ENCODE data around the gene CORO1A. TPM values are rescaled to one million over a fixed set of nuclear protein-coding genes. Genes with fewer than 3 reads are reported as not detected.

CORO1A gene
- polyA plus RNA-seq, 2 donors = 18.0 to 18.4 TPM

DNA sequence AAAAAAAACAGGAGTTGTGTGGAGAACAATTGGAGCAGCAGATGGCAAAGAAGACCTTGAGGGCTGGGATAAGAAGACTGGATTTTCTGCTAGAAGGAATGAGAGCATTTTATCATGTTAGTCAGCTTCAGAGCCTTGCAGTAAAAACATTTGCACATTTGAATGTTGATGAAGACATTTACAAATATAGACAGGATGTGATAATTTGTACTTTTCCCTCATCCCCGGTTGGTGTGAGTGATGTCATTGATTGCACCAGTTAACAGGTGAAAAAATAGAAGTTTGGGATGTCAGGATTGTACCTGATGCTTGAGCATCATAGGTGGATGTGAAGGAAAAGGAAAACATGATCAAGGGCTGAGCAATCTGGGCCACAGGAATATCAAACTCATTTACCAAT, 37.7 kb upstream of the CORO1A start:
- 61 to 65% methylated on average over 1 of the region's 1 CpG for WGBS, 2 donors
- Histone ChIP-seq H3K27ac (ENCODE audit: low read depth in 2 of 2, low read length in 1 of 2) (no peak overlapping the region), H3K4me3 (ENCODE audit: low read depth in 1 of 2, low read length in 2 of 2) (no peak overlapping the region), H3K9me3 (ENCODE audit: control insufficient read depth in 2 of 2, insufficient read depth in 1 of 2, low read depth in 1 of 2, low read length in 1 of 2) (peaks cover 0 to 2% of the 10 kb centered on the region in 2 donors), H3K27me3 (ENCODE audit: control insufficient read depth in 1 of 2, insufficient read depth in 2 of 2, low read length in 2 of 2) (no peaks in the 10 kb centered on the region), H3K36me3 (ENCODE audit: control insufficient read depth in 2 of 2, insufficient read depth in 2 of 2, low read length in 1 of 2) (no peaks in the 10 kb centered on the region), H3K4me1 (ENCODE audit: control insufficient read depth in 2 of 2, insufficient read depth in 2 of 2, low read length in 1 of 2) (no peaks in the 10 kb centered on the region)

DNA sequence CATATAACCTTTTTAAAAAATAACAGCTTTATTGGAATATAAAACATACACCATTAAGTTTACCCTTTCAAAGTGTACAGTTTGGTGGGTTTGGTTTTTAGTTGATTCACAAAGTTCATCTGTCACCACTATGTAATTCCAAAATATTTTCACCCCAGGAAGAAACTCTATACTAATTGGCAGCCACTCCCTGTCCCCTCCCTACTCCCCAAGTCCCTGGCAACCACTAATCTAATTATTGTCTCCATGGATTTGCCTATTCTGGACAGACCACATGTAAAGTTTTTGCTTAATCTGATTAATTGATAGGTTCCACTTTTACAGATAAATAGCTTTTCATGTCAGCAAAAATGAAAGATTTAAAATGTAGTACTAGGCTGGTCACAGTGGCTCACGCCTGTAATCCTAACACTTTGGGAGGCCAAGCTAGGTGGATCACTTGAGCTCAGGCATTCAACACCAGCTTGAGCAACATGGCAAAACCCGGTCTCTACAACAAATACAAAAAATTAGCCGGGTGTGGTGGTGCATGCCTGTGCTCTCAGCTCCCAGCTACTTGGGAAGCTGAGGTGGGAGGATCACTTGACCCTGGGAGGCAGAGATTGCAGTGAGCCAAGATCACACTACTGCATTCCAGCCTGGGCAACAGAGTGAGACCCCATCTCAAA, 35.4 kb upstream of the CORO1A start:
- H3K4me3 ChIP-seq (ENCODE audit: low read depth in 1 of 2, low read length in 2 of 2) = no peak overlapping the region
- WGBS, 2 donors = 77 to 80% methylated on average over 3 of the region's 3 CpGs
- no peaks in the 10 kb centered on the region for H3K27me3 ChIP-seq (ENCODE audit: control insufficient read depth in 1 of 2, insufficient read depth in 2 of 2, low read length in 2 of 2)
- no peaks in the 10 kb centered on the region for H3K36me3 ChIP-seq (ENCODE audit: control insufficient read depth in 2 of 2, insufficient read depth in 2 of 2, low read length in 1 of 2)
- H3K27ac ChIP-seq (ENCODE audit: low read depth in 2 of 2, low read length in 1 of 2) = no peak overlapping the region
- H3K9me3 ChIP-seq (ENCODE audit: control insufficient read depth in 2 of 2, insufficient read depth in 1 of 2, low read depth in 1 of 2, low read length in 1 of 2) = peaks cover 0 to 2% of the 10 kb centered on the region in 2 donors
- no peaks in the 10 kb centered on the region for H3K4me1 ChIP-seq (ENCODE audit: control insufficient read depth in 2 of 2, insufficient read depth in 2 of 2, low read length in 1 of 2)

DNA sequence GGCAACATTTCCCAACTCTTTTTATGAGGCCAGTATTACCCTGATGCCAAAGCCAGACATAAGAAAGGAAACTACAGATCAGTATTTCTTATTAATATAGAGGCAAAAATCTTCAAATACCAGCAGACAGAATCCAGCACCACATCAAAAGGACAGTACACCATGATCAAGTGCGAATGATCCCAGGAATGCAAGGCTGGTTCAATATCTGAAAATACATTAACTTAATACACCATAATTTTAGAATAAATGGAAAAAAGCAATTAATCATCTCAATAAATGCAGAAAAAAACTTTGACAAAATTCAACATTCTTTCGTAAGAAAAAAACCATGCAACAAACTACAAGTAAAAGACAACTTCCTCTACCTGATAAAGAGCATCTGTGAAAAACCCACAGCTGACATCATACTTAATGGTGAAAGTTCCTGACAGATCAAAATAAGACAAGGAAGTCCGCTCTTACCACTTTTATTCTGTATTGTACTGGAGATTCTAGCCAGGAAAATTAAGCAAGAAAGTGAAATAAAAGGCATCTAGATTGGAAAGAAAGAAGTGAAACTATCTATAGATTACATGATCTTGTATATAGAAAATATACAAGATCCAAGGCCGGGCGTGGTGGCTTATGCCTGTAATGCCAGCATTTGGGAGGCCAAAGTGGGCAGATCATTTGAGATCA, 34.0 kb upstream of the CORO1A start:
- Histone ChIP-seq H3K4me3 (ENCODE audit: low read depth in 1 of 2, low read length in 2 of 2) (no peak overlapping the region), H3K27me3 (ENCODE audit: control insufficient read depth in 1 of 2, insufficient read depth in 2 of 2, low read length in 2 of 2) (no peaks in the 10 kb centered on the region), H3K36me3 (ENCODE audit: control insufficient read depth in 2 of 2, insufficient read depth in 2 of 2, low read length in 1 of 2) (no peaks in the 10 kb centered on the region), H3K4me1 (ENCODE audit: control insufficient read depth in 2 of 2, insufficient read depth in 2 of 2, low read length in 1 of 2) (no peaks in the 10 kb centered on the region), H3K27ac (ENCODE audit: low read depth in 2 of 2, low read length in 1 of 2) (no peak overlapping the region), H3K9me3 (ENCODE audit: control insufficient read depth in 2 of 2, insufficient read depth in 1 of 2, low read depth in 1 of 2, low read length in 1 of 2) (peaks cover 0 to 2% of the 10 kb centered on the region in 2 donors)
- 88 to 94% methylated on average over 5 of the region's 5 CpGs for WGBS, 2 donors

DNA sequence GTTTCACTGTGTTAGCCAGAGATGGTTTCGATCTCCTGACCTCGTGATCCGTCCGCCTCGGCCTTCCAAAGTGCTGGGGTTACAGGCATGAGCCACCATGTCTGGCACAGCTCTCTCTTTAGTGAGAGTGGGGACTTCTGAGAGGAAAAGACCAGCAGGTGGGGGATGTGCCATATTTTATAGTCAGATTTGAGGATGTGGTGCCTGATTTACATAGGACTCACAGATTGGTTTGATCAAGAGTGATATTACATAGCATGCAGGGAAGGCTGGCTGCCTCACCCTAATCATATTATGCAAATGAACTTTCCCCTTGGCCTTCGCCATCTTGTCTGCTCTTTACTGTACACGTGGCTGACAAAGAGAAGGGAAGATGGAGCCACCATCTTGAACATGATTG, 32.3 kb upstream of the CORO1A start:
- H3K36me3 ChIP-seq (ENCODE audit: control insufficient read depth in 2 of 2, insufficient read depth in 2 of 2, low read length in 1 of 2) = no peaks in the 10 kb centered on the region
- no peak overlapping the region for H3K4me3 ChIP-seq (ENCODE audit: low read depth in 1 of 2, low read length in 2 of 2)
- H3K4me1 ChIP-seq (ENCODE audit: control insufficient read depth in 2 of 2, insufficient read depth in 2 of 2, low read length in 1 of 2) = no peaks in the 10 kb centered on the region
- no peaks in the 10 kb centered on the region for H3K27me3 ChIP-seq (ENCODE audit: control insufficient read depth in 1 of 2, insufficient read depth in 2 of 2, low read length in 2 of 2)
- WGBS, 2 donors = 89 to 93% methylated on average over 7 of the region's 7 CpGs
- no peak overlapping the region for H3K27ac ChIP-seq (ENCODE audit: low read depth in 2 of 2, low read length in 1 of 2)
- peaks cover 0 to 2% of the 10 kb centered on the region in 2 donors for H3K9me3 ChIP-seq (ENCODE audit: control insufficient read depth in 2 of 2, insufficient read depth in 1 of 2, low read depth in 1 of 2, low read length in 1 of 2)

DNA sequence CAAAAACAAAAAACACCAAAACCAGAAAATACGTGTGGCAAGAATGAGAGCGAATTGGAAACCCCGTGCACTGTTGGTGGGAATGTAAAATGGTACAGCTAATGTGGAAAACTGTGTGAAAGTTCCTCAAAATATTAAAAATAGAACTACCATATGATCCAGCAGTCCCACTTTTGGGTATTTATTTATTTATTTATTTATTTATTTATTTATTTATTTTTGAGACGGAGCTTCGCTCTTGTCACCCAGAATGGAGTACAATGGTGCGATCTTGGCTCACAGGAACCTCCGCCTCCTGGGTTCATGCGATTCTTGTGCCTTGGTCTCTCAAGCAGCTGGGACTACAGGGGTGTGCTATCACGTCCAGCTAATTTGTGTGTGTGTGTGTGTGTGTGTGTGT, 30.9 kb upstream of the CORO1A start:
- H3K9me3 ChIP-seq (ENCODE audit: control insufficient read depth in 2 of 2, insufficient read depth in 1 of 2, low read depth in 1 of 2, low read length in 1 of 2) = peaks cover 0 to 2% of the 10 kb centered on the region in 2 donors
- no peaks in the 10 kb centered on the region for H3K27me3 ChIP-seq (ENCODE audit: control insufficient read depth in 1 of 2, insufficient read depth in 2 of 2, low read length in 2 of 2)
- no peaks in the 10 kb centered on the region for H3K36me3 ChIP-seq (ENCODE audit: control insufficient read depth in 2 of 2, insufficient read depth in 2 of 2, low read length in 1 of 2)
- no peak overlapping the region for H3K27ac ChIP-seq (ENCODE audit: low read depth in 2 of 2, low read length in 1 of 2)
- H3K4me1 ChIP-seq (ENCODE audit: control insufficient read depth in 2 of 2, insufficient read depth in 2 of 2, low read length in 1 of 2) = no peaks in the 10 kb centered on the region
- WGBS, 2 donors = 97% methylated on average over 9 of the region's 9 CpGs
- no peak overlapping the region for H3K4me3 ChIP-seq (ENCODE audit: low read depth in 1 of 2, low read length in 2 of 2)

DNA sequence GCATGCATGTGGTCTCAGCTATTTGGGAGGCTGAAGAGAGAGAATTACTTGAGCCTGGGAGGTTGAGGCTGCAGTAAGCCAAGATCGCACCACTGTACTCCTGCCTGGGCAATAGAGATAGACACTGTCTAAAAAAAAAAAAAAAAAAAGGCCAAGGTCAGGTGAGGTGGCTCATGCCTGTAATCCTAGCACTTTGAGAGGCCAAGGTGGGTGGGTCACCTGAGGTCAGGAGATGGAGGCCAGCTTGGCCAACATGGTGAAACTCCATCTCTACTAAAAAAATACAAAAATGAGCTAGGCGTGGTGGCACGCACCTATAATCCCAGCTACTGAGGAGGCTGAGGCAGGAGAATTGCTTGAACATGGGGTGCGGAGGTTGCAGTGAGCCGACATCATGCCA, 28.2 kb upstream of the CORO1A start:
- Histone ChIP-seq H3K27me3 (ENCODE audit: control insufficient read depth in 1 of 2, insufficient read depth in 2 of 2, low read length in 2 of 2) (no peaks in the 10 kb centered on the region), H3K27ac (ENCODE audit: low read depth in 2 of 2, low read length in 1 of 2) (no peak overlapping the region), H3K36me3 (ENCODE audit: control insufficient read depth in 2 of 2, insufficient read depth in 2 of 2, low read length in 1 of 2) (no peaks in the 10 kb centered on the region), H3K4me1 (ENCODE audit: control insufficient read depth in 2 of 2, insufficient read depth in 2 of 2, low read length in 1 of 2) (no peaks in the 10 kb centered on the region), H3K4me3 (ENCODE audit: low read depth in 1 of 2, low read length in 2 of 2) (no peak overlapping the region), H3K9me3 (ENCODE audit: control insufficient read depth in 2 of 2, insufficient read depth in 1 of 2, low read depth in 1 of 2, low read length in 1 of 2) (no peaks in the 10 kb centered on the region)
- WGBS, 2 donors = 96 to 97% methylated on average over 5 of the region's 5 CpGs

DNA sequence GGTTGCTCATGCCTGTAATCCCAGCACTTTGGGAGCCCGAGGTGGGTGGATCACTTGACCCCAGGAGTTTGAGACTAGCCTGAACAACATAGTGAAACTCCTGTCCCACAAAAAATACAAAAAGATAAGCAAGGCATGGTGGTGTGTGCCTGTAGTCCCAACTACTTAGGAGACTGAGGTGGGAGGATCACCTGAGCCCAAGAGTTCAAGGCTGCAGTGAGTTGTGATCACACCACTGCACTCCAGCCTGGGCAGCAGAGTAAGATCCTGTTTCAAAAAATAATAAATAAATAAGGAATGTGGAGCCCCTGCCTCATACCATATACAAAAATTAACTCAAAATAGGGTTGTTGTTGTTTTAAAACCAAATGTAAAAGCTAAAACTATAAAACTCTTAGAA, 26.2 kb upstream of the CORO1A start:
- no peaks in the 10 kb centered on the region for H3K9me3 ChIP-seq (ENCODE audit: control insufficient read depth in 2 of 2, insufficient read depth in 1 of 2, low read depth in 1 of 2, low read length in 1 of 2)
- H3K4me3 ChIP-seq (ENCODE audit: low read depth in 1 of 2, low read length in 2 of 2) = no peak overlapping the region
- H3K27me3 ChIP-seq (ENCODE audit: control insufficient read depth in 1 of 2, insufficient read depth in 2 of 2, low read length in 2 of 2) = no peaks in the 10 kb centered on the region
- 34 to 48% methylated on average over 1 of the region's 1 CpG for WGBS, 2 donors
- no peaks in the 10 kb centered on the region for H3K4me1 ChIP-seq (ENCODE audit: control insufficient read depth in 2 of 2, insufficient read depth in 2 of 2, low read length in 1 of 2)
- H3K27ac ChIP-seq (ENCODE audit: low read depth in 2 of 2, low read length in 1 of 2) = no peak overlapping the region
- H3K36me3 ChIP-seq (ENCODE audit: control insufficient read depth in 2 of 2, insufficient read depth in 2 of 2, low read length in 1 of 2) = no peaks in the 10 kb centered on the region

DNA sequence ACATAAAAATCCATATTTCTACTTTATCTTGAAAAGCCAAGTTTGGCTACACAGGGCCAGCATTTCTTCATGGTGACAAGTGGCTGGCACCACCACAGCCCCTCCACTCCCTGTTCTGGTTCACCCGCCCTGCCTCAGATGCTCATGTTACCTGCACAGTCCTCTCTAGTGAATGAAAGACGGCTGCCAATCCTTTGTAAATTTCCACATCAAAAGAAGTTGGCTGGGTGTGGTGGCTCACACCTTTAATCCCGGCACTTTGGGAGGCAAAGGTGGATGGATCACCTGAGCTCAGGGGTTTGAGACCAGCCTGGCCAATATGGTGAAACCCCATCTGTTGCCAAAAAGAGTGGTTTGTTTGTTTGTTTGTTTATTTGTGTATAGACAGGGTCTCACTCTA, 19.9 kb upstream of the CORO1A start:
- 58 to 69% methylated on average over 3 of the region's 3 CpGs for WGBS, 2 donors
- H3K9me3 ChIP-seq (ENCODE audit: control insufficient read depth in 2 of 2, insufficient read depth in 1 of 2, low read depth in 1 of 2, low read length in 1 of 2) = no peaks in the 10 kb centered on the region
- no peaks in the 10 kb centered on the region for H3K4me1 ChIP-seq (ENCODE audit: control insufficient read depth in 2 of 2, insufficient read depth in 2 of 2, low read length in 1 of 2)
- no peaks in the 10 kb centered on the region for H3K27me3 ChIP-seq (ENCODE audit: control insufficient read depth in 1 of 2, insufficient read depth in 2 of 2, low read length in 2 of 2)
- no peak overlapping the region for H3K27ac ChIP-seq (ENCODE audit: low read depth in 2 of 2, low read length in 1 of 2)
- no peaks in the 10 kb centered on the region for H3K36me3 ChIP-seq (ENCODE audit: control insufficient read depth in 2 of 2, insufficient read depth in 2 of 2, low read length in 1 of 2)
- H3K4me3 ChIP-seq (ENCODE audit: low read depth in 1 of 2, low read length in 2 of 2) = no peak overlapping the region

DNA sequence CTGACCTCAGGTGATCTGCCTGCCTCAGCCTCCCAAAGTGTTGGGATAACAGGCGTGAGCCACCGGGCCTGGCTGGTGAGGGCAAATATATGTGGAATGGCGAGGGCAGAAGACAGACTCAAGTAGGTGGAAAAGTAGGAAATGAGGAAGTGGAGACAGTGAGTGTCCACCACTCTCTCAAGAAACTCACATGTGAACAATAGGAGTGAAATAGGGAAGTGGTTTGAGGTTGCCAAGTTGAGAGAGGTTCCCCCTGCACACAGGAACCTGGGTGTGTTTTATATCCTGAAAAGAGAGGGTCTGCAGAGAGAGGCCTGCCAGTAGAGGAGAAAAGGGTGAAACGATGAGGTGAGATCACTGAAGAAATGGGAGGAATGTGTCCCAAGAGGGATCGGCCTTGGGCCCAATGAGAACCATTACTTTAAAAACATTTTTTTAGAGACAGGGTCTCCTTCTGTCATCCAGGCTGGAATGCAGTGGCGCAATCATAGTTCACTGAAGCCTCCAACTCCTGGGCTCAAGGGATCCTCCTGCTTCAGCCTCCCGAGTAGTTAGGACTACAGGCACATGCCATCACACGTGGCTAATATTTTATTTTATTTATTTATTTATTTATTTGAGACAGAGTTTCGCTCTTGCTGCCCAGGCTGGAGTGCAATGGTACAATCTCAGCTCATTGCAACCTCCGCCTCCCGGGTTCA, 17.1 kb upstream of the CORO1A start:
- Histone ChIP-seq H3K27ac (ENCODE audit: low read depth in 2 of 2, low read length in 1 of 2) (no peak overlapping the region), H3K9me3 (ENCODE audit: control insufficient read depth in 2 of 2, insufficient read depth in 1 of 2, low read depth in 1 of 2, low read length in 1 of 2) (no peaks in the 10 kb centered on the region), H3K36me3 (ENCODE audit: control insufficient read depth in 2 of 2, insufficient read depth in 2 of 2, low read length in 1 of 2) (no peaks in the 10 kb centered on the region), H3K4me1 (ENCODE audit: control insufficient read depth in 2 of 2, insufficient read depth in 2 of 2, low read length in 1 of 2) (no peaks in the 10 kb centered on the region), H3K27me3 (ENCODE audit: control insufficient read depth in 1 of 2, insufficient read depth in 2 of 2, low read length in 2 of 2) (no peaks in the 10 kb centered on the region), H3K4me3 (ENCODE audit: low read depth in 1 of 2, low read length in 2 of 2) (no peak overlapping the region)
- 86 to 87% methylated on average over 10 to 11 of the region's 11 CpGs for WGBS, 2 donors

Data from esophagus (tissue), 2 donors.